Panc1 (cell line): Measurements from ENCODE around the gene TAS2R43.
"Not testable (repeated sequence)": the region's sequence is repeated elsewhere in the genome, so short reads cannot be mapped to it uniquely, and the experiment has no call there.

Source experiments
- CTCF ChIP-seq: fragments of 450-650 bp; IDR thresholded peaks from 2 replicates; pipeline ENCODE4 v1.5.1; 2017; ENCODE audit warnings: mild to moderate bottlenecking
- POLR2AphosphoS5 ChIP-seq: IDR thresholded peaks from 2 replicates; pipeline ENCODE4 v1.6.1; 2012; ENCODE audit warnings: mild to moderate bottlenecking, low read depth, low read length, moderate library complexity
- SIN3A ChIP-seq: IDR thresholded peaks from 2 replicates; pipeline ENCODE4 v1.6.1; 2012; ENCODE audit warnings: low read depth, mild to moderate bottlenecking, low read length, moderate library complexity, borderline replicate concordance; ENCODE audit not compliant: insufficient read depth

DNA sequence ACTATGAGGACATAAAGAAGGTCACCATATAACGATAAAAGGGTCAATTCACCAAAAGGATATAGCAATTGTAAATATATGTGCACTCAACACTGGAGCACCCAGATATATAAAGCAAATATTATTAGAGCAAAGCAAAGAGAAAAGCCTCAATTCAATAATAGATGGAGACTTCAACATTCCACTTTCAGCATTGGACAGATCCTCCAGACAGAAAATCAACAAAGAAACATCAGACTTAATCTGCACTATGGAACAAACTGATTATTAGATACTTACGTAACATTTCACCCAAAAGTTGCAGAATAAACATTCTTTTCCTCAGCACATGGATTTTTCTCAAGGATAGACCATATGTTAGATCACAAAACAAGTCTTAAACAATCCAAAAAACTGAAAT, 50.7 kb downstream of the TAS2R43 start:
- TF ChIP-seq CTCF, SIN3A, POLR2AphosphoS5: not testable (repeated sequence)
